GM23338 (cell line): ENCODE measurements around the gene TEPSIN. TPM values are rescaled to one million over a fixed set of nuclear protein-coding genes. Genes with fewer than 3 reads are reported as not detected.

Source experiments
- ATAC-seq: fragments of 200-7000 bp; cut with Tn5 transposase; 3 replicates; pipeline ENCODE4 v1.9.1; 2020
- DNase-seq: peaks from one replicate; pipeline ENCODE4 v3.0.0-alpha.2; 2015; ENCODE audit warnings: low spot score
- H2AFZ ChIP-seq: fragments of 200-600 bp; sonication (generic); 2 replicates; pipeline ENCODE4 v1.8.0; 2016; ENCODE audit warnings: antibody characterized with exemption, mild to moderate bottlenecking, moderate library complexity
- H3F3A ChIP-seq: fragments of 200-600 bp; sonication (generic); replicated peaks from 2 replicates; pipeline ENCODE4 v1.8.0; 2017; ENCODE audit warnings: antibody characterized with exemption, mixed run types, low read depth
- H3K27ac ChIP-seq: fragments of 200-600 bp; sonication (generic); 2 replicates; pipeline ENCODE4 v1.6.1; 2016; ENCODE audit warnings: low read depth
- H3K27me3 ChIP-seq: fragments of 200-600 bp; sonication (generic); 2 replicates; pipeline ENCODE4 v1.8.0; 2016; ENCODE audit warnings: mild to moderate bottlenecking, mixed run types, moderate library complexity; ENCODE audit not compliant: insufficient read depth
- H3K36me3 ChIP-seq: fragments of 200-600 bp; sonication (generic); 2 replicates; pipeline ENCODE4 v1.8.0; 2016; ENCODE audit warnings: mild to moderate bottlenecking; ENCODE audit not compliant: insufficient read depth
- H3K4me1 ChIP-seq: fragments of 200-600 bp; sonication (generic); 2 replicates; pipeline ENCODE4 v1.8.0; 2016; ENCODE audit warnings: mild to moderate bottlenecking, moderate library complexity; ENCODE audit not compliant: insufficient read depth
- H3K4me2 ChIP-seq: fragments of 200-600 bp; sonication (generic); 2 replicates; pipeline ENCODE4 v1.7.1; 2017; ENCODE audit warnings: mixed run types
- H3K4me3 ChIP-seq: fragments of 200-600 bp; sonication (generic); 2 replicates; pipeline ENCODE4 v1.6.1; 2016; ENCODE audit warnings: mixed run types
- H3K79me2 ChIP-seq: fragments of 200-600 bp; sonication (generic); replicated peaks from 2 replicates; pipeline ENCODE4 v1.8.0; 2017; ENCODE audit warnings: mild to moderate bottlenecking; ENCODE audit not compliant: insufficient read depth
- H3K9me2 ChIP-seq: fragments of 200-600 bp; sonication (generic); 2 replicates; pipeline ENCODE4 v1.8.0; 2017; ENCODE audit not compliant: insufficient read depth
- H4K20me1 ChIP-seq: fragments of 200-600 bp; sonication (generic); replicated peaks from 2 replicates; pipeline ENCODE4 v1.8.0; 2017; ENCODE audit warnings: mild to moderate bottlenecking; ENCODE audit not compliant: insufficient read depth
- H3K27ac Mint-ChIP-seq: 2 replicates; pipeline ENCODE4 v1.8.0; 2020; ENCODE audit warnings: inconsistent platforms, mild to moderate bottlenecking, moderate library complexity, mixed read lengths
- H3K27me3 Mint-ChIP-seq: 3 replicates; pipeline ENCODE4 v1.8.0; 2022; ENCODE audit warnings: low read depth, mild to moderate bottlenecking, moderate library complexity, mixed read lengths, inconsistent platforms; ENCODE audit not compliant: insufficient read depth, poor library complexity
- H3K36me3 Mint-ChIP-seq: 3 replicates; pipeline ENCODE4 v1.8.0; 2021; ENCODE audit warnings: low read depth, mild to moderate bottlenecking, inconsistent platforms, moderate library complexity, mixed read lengths
- H3K4me1 Mint-ChIP-seq: 3 replicates; pipeline ENCODE4 v1.8.0; 2020; ENCODE audit warnings: mild to moderate bottlenecking, inconsistent platforms, mixed read lengths
- H3K4me3 Mint-ChIP-seq: 3 replicates; pipeline ENCODE4 v1.8.0; 2021; ENCODE audit warnings: moderate library complexity, mild to moderate bottlenecking, inconsistent platforms, mixed read lengths
- H3K9me3 Mint-ChIP-seq: 3 replicates; pipeline ENCODE4 v1.8.0; 2020; ENCODE audit warnings: moderate library complexity, mild to moderate bottlenecking, inconsistent platforms, mixed read lengths
- CREB1 ChIP-seq: fragments of 250-450 bp; sonication (Bioruptor Pico); IDR thresholded peaks from 2 replicates; pipeline ENCODE4 v1.5.0; 2020; ENCODE audit warnings: low read depth, mild to moderate bottlenecking, moderate library complexity
- EZH2 ChIP-seq: fragments of 200-600 bp; sonication (generic); IDR thresholded peaks from one replicate; pipeline ENCODE4 v1.8.0; 2017; ENCODE audit warnings: antibody characterized with exemption, mild to moderate bottlenecking, low read depth; ENCODE audit not compliant: unreplicated experiment
- EZH2phosphoT487 ChIP-seq: fragments of 200-600 bp; sonication (generic); IDR thresholded peaks from one replicate; pipeline ENCODE4 v1.8.1; 2018; ENCODE audit warnings: antibody characterized with exemption; ENCODE audit not compliant: unreplicated experiment
- JUNB ChIP-seq: IDR thresholded peaks from one replicate; pipeline ENCODE4 v1.6.1; 2016; ENCODE audit warnings: antibody characterized with exemption; ENCODE audit not compliant: unreplicated experiment
- NANOG ChIP-seq: IDR thresholded peaks from 2 replicates; pipeline ENCODE4 v1.6.1; 2016; ENCODE audit warnings: antibody characterized with exemption, borderline replicate concordance
- POLR2AphosphoS5 ChIP-seq: IDR thresholded peaks from 2 replicates; pipeline ENCODE4 v1.6.1; 2016; ENCODE audit warnings: antibody characterized with exemption, low read depth
- STAT1 ChIP-seq: IDR thresholded peaks from one replicate; pipeline ENCODE4 v1.6.1; 2016; ENCODE audit warnings: antibody characterized with exemption; ENCODE audit not compliant: unreplicated experiment
- ZNF114 ChIP-seq: fragments of 250-450 bp; sonication (Bioruptor Pico); IDR thresholded peaks from 2 replicates; pipeline ENCODE4 v1.5.0; 2020; ENCODE audit warnings: mild to moderate bottlenecking, moderate library complexity
- ZNF331 ChIP-seq: fragments of 250-450 bp; sonication (Bioruptor Pico); IDR thresholded peaks from 2 replicates; pipeline ENCODE4 v1.5.0; 2020; ENCODE audit warnings: low read depth, mild to moderate bottlenecking, moderate library complexity
- polyA plus RNA-seq: library from polyadenylated mRNA; unstranded; fragments of >200 nt; fragmentation: Nextera tagmentation; extraction: Ambion mirVana; gene quantifications from 2 replicates; pipeline ENCODE4 v1.2.1, GENCODE V29; 2016
- total RNA-seq: library from RNA; depleted of rRNA; stranded (reverse); fragments of >200 nt; shearing (Covaris generic); gene quantifications from 2 replicates; pipeline ENCODE4 v1.2.3, GENCODE V29; 2014
- TF ChIP-seq, protein P1 (sequence below): IDR thresholded peaks from one replicate; pipeline ENCODE4 v1.6.1; 2018; ENCODE audit warnings: antibody characterized with exemption; ENCODE audit not compliant: unreplicated experiment
- TF ChIP-seq, protein P2 (sequence below): IDR thresholded peaks from 2 replicates; pipeline ENCODE4 v1.6.1; 2016; ENCODE audit warnings: antibody characterized with exemption
- TF ChIP-seq, protein P3 (sequence below), 2 experiments: fragments of 200-600 bp in 1 of 2; sonication (generic) in 1 of 2; conservative IDR thresholded peaks; 2 replicates each; pipeline versions ENCODE4 v1.5.1 to v1.6.1; 2016 to 2017; ENCODE audit warnings: antibody characterized with exemption in 2 of 2, low read depth in 2 of 2, mild to moderate bottlenecking in 2 of 2, moderate library complexity in 1 of 2

TEPSIN gene
- total and polyA plus RNA-seq, 2 experiments from 2014 or later = 4.4 to 25.3 TPM

DNA sequence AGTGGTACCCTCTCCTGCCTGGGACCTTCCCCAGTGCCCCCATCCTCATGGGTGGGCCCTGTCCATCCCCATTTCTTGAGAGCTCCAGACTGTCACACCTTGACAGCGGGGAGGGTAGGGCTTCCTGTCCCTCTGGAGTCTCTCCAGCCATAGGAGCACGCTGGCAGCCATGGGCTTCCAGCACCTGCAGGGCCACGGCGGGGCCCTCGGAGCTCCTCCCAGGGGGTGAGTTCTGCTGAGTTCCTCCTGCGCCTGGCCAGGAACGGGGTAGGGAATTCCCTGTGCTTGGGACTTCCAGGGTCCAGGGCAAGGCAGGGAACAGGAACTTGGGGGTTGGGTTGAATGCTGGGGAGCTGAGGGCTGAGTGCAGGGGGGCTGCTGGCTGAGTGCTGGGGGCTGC is 49.8 kb downstream of the TEPSIN start (continued):
- TF ChIP-seq, protein P1, sequence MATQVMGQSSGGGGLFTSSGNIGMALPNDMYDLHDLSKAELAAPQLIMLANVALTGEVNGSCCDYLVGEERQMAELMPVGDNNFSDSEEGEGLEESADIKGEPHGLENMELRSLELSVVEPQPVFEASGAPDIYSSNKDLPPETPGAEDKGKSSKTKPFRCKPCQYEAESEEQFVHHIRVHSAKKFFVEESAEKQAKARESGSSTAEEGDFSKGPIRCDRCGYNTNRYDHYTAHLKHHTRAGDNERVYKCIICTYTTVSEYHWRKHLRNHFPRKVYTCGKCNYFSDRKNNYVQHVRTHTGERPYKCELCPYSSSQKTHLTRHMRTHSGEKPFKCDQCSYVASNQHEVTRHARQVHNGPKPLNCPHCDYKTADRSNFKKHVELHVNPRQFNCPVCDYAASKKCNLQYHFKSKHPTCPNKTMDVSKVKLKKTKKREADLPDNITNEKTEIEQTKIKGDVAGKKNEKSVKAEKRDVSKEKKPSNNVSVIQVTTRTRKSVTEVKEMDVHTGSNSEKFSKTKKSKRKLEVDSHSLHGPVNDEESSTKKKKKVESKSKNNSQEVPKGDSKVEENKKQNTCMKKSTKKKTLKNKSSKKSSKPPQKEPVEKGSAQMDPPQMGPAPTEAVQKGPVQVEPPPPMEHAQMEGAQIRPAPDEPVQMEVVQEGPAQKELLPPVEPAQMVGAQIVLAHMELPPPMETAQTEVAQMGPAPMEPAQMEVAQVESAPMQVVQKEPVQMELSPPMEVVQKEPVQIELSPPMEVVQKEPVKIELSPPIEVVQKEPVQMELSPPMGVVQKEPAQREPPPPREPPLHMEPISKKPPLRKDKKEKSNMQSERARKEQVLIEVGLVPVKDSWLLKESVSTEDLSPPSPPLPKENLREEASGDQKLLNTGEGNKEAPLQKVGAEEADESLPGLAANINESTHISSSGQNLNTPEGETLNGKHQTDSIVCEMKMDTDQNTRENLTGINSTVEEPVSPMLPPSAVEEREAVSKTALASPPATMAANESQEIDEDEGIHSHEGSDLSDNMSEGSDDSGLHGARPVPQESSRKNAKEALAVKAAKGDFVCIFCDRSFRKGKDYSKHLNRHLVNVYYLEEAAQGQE = no peak
- TF ChIP-seq, protein P2, sequence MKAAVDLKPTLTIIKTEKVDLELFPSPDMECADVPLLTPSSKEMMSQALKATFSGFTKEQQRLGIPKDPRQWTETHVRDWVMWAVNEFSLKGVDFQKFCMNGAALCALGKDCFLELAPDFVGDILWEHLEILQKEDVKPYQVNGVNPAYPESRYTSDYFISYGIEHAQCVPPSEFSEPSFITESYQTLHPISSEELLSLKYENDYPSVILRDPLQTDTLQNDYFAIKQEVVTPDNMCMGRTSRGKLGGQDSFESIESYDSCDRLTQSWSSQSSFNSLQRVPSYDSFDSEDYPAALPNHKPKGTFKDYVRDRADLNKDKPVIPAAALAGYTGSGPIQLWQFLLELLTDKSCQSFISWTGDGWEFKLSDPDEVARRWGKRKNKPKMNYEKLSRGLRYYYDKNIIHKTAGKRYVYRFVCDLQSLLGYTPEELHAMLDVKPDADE = no peak
- no peak for TF ChIP-seq NANOG
- TF ChIP-seq POLR2AphosphoS5 = no peak
- no peak for TF ChIP-seq JUNB
- TF ChIP-seq ZNF331 (CRISPR knock-in tag) = no peak

DNA sequence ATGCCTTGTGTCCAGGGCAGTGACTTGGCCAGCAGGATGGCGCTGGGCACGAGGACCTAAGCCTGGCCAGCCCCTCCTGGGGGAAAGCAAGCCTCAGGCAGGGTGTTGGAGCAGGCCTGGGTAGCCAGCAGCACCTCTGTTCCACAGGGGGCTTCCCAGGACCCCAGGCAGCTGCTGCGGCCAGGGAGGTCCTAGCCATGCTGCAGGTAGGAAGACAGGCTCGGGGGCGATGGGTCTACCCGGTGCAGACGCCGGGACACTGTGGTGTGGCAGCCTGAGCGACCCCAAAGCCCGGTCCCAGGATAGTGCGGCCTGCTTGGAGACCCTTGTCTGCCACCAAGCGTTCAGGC is 50.4 kb downstream of the TEPSIN start:
- Mint-ChIP-seq H3K27ac (no peak overlapping the region), H3K4me3 (no peak overlapping the region), H3K36me3 (0 out of 3 replicates have a peak, but pooled peaks cover 4% of the 10 kb centered on the region), H3K4me1 (no peaks in the 10 kb centered on the region; the same call in 2 of the 3 replicates), H3K9me3 (no peaks in the 10 kb centered on the region; the same call in 2 of the 3 replicates), H3K27me3 (peaks cover 8% of the 10 kb centered on the region)
- H3K4me1 ChIP-seq = no peaks in the 10 kb centered on the region
- H3K9me2 ChIP-seq = no peaks in the 10 kb centered on the region
- H3K36me3 ChIP-seq = no peaks in the 10 kb centered on the region
- no peak for DNase-seq
- H3K27ac ChIP-seq = no peak overlapping the region
- H3F3A ChIP-seq = no peaks in the 10 kb centered on the region
- ATAC-seq = no peak
- H3K4me2 ChIP-seq = no peak overlapping the region
- H3K4me3 ChIP-seq = no peak overlapping the region
- H4K20me1 ChIP-seq = no peaks in the 10 kb centered on the region
- no peaks in the 10 kb centered on the region for H3K79me2 ChIP-seq
- no peaks in the 10 kb centered on the region for H3K27me3 ChIP-seq
- no peak overlapping the region for H2AFZ ChIP-seq
- TF ChIP-seq CREB1 (CRISPR knock-in tag) (no peak), STAT1 (no peak), NANOG (no peak), EZH2phosphoT487 (no peak), JUNB (no peak), EZH2 (no peak), ZNF331 (CRISPR knock-in tag) (no peak), ZNF114 (CRISPR knock-in tag) (no peak)
- TF ChIP-seq, protein P1 = no peak
- TF ChIP-seq, protein P2 = no peak
- TF ChIP-seq, protein P3, sequence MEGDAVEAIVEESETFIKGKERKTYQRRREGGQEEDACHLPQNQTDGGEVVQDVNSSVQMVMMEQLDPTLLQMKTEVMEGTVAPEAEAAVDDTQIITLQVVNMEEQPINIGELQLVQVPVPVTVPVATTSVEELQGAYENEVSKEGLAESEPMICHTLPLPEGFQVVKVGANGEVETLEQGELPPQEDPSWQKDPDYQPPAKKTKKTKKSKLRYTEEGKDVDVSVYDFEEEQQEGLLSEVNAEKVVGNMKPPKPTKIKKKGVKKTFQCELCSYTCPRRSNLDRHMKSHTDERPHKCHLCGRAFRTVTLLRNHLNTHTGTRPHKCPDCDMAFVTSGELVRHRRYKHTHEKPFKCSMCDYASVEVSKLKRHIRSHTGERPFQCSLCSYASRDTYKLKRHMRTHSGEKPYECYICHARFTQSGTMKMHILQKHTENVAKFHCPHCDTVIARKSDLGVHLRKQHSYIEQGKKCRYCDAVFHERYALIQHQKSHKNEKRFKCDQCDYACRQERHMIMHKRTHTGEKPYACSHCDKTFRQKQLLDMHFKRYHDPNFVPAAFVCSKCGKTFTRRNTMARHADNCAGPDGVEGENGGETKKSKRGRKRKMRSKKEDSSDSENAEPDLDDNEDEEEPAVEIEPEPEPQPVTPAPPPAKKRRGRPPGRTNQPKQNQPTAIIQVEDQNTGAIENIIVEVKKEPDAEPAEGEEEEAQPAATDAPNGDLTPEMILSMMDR (conservative IDR thresholded peaks at IDR 0.05; ENCODE audit: low read depth in 2 of 2) = no peak
